Fibroblast of skin of scalp (primary cell): ENCODE data around the gene MED26.
A peak's percentile ranks its signal among the peaks of the same experiment; 100 is the strongest.

Experiments used
- DNase-seq: peaks from one replicate; pipeline ENCODE4 v3.0.0-alpha.2; 2013

MED26 gene

GRCh38 chr19:16588824-16589577 is 39.0 kb downstream of the MED26 start:
- DNase-seq, result no peak

- DNase-seq, result no peak
Measured at GRCh38 chr19:16587833-16588823, 39.9 kb downstream of the MED26 start.

GRCh38 chr19:16586991-16587832 is 40.8 kb downstream of the MED26 start:
- DNase-seq, result peak; percentile 51

GRCh38 chr19:16586477-16586871 is 41.5 kb downstream of the MED26 start:
- DNase-seq, result no peak

- DNase-seq, result no peak
Measured at GRCh38 chr19:16585808-16586476, 42.1 kb downstream of the MED26 start.

GRCh38 chr19:16585094-16585801 is 42.8 kb downstream of the MED26 start:
- no peak for DNase-seq

- peak; percentile 77 for DNase-seq
Measured at GRCh38 chr19:16584248-16585093, 43.5 kb downstream of the MED26 start.

- no peak for DNase-seq
Measured at GRCh38 chr19:16582486-16583261, 45.3 kb downstream of the MED26 start.

- DNase-seq, result no peak
Measured at GRCh38 chr19:16581971-16582343, 46.0 kb downstream of the MED26 start.

GRCh38 chr19:16581145-16581970 is 46.6 kb downstream of the MED26 start:
- no peak for DNase-seq

GRCh38 chr19:16579381-16579780 is 48.6 kb downstream of the MED26 start:
- no peak for DNase-seq

GRCh38 chr19:16577531-16577985 is 50.4 kb downstream of the MED26 start:
- DNase-seq, result no peak

GRCh38 chr19:16576690-16577530 is 51.1 kb downstream of the MED26 start:
- DNase-seq, result no peak

GRCh38 chr19:16575861-16576689 is 51.9 kb downstream of the MED26 start:
- DNase-seq, result no peak

GRCh38 chr19:16575282-16575681 is 52.7 kb downstream of the MED26 start:
- no peak for DNase-seq

GRCh38 chr19:16573925-16574324 is 54.1 kb downstream of the MED26 start:
- no peak for DNase-seq

GRCh38 chr19:16573296-16573695 is 54.7 kb downstream of the MED26 start:
- no peak for DNase-seq
